ENCODE data around the gene CELF5. TPM values are rescaled to one million over a fixed set of nuclear protein-coding genes. Genes with fewer than 3 reads are reported as not detected.
A peak's percentile ranks its signal among the peaks of the same experiment; 100 is the strongest.
"Not testable (repeated sequence)": the region's sequence is repeated elsewhere in the genome, so short reads cannot be mapped to it uniquely, and the experiment has no call there.

The CELF5 gene
- total RNA-seq, 2 donors from 2014 or later, result 0.42 to 0.57 TPM

DNA sequence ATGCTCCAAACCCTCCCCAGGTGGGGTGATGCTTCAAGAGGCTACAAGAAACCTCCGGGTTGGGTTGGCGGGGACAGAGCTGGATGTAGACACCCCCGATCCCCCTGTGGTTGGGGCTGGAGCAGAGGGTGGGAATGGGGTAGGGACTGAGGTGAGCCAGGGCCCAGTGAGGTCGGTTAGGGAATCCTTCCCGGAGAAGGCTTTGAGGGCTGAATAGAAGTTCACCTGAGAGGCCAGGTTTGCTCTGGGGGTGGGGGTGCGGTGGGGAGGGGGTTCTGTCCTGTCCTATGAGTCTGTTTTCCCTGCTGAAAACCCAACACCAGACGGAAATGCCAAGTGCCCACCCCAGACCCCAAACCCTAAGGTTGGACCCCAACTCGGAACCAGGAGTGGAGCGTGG lies 69.1 kb downstream of the CELF5 start:
- DNase-seq (no peak), ATAC-seq (no peak)
- peaks cover 3% of the 10 kb centered on the region for H3K36me3 Mint-ChIP-seq (ENCODE audit: low read depth)
- peaks cover 14% of the 10 kb centered on the region for H3K27me3 Mint-ChIP-seq
- no peak overlapping the region for H3K27ac Mint-ChIP-seq
- no peaks in the 10 kb centered on the region for H3K4me1 Mint-ChIP-seq
- H3K9me3 ChIP-seq (ENCODE audit: control insufficient read depth, low read length, poor library complexity, severe bottlenecking), result no peaks in the 10 kb centered on the region
- no peak overlapping the region for H3K4me3 Mint-ChIP-seq

DNA sequence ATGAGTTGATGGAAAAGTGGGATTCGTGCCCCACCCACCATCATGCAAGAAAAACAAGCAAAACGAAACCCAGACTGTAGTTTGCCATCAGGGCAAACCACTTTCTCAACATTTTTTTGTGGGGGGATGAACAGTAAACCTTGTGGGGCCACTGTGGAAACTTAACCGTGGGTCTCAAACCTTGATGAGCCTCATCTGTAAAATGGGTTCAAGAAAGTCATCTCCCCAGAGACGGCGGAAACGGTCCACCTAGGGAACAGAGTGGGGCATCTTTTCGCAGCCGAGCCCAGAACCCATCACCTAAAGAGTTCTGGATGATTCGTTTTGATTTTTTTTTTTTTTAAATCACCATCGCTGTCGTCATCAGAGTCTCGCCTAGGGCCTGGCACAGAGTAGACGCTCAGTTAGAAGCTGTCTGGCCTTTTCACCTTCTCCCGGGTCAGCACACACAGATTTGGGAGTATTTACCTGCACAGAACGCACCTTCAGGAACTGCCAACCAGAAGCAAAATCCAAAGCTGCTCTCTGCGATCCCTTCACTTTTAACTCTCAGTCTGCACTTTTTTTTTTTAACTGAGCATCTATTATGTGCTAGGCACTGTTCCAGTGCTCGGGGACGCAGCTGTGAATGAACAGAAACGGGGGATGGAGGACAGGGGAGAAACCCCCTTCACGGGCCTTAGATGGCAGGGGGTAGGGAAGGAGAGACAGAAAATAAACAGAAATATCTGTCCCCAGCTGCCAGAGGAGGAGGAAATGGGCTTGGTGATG lies 69.8 kb downstream of the CELF5 start:
- H3K9me3 ChIP-seq (ENCODE audit: control insufficient read depth, low read length, poor library complexity, severe bottlenecking), result no peaks in the 10 kb centered on the region
- Mint-ChIP-seq H3K36me3 (ENCODE audit: low read depth) (peaks cover 3% of the 10 kb centered on the region), H3K27me3 (peaks cover 11% of the 10 kb centered on the region), H3K27ac (no peak overlapping the region), H3K4me3 (no peak overlapping the region), H3K4me1 (no peaks in the 10 kb centered on the region)
- DNase-seq, result no peak
- ATAC-seq, result no peak

DNA sequence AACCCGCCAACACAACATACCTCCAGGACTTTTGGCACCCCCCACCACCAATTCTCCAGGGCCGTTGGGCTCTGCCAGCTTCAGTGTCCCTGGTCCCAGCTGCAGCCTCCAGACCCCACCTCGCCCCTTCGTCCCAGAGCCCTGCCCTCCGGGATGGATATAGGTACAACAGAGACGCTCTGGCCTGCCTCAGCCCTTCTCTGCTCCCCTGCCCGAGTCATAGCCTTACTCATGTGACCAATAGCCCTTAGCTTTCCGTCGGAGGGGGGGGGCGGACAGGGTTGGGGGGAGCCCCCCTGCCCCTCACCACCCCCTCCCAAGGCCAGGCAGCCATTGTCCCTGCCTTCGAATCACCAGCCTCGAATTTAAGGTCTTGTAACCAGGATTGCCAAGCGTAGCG lies 71.1 kb downstream of the CELF5 start:
- no peak for ATAC-seq

DNA sequence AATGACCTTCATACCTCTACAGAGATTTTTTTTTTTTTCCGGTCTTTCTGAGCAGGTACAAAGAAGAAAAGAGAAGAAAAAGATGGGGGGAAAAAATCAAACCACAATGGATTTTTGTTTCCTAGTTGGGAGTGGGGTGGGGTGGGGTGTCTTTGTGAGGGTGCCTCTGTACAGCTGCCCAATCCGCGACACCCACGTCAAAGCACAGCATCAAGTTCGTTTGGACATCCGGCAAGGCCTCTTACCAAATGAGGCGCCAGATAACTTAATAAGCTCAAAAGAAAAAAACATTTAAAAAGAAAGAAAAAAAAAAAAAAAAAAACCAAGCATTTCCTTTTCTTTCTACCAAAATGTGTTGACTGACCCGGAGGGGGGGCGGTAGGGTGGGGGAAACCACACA lies 71.6 kb downstream of the CELF5 start:
- Mint-ChIP-seq H3K27ac (no peak overlapping the region), H3K4me3 (no peak overlapping the region), H3K27me3 (peaks cover 11% of the 10 kb centered on the region), H3K36me3 (ENCODE audit: low read depth) (peaks cover 3% of the 10 kb centered on the region), H3K4me1 (no peaks in the 10 kb centered on the region)
- no peak for DNase-seq
- H3K9me3 ChIP-seq (ENCODE audit: control insufficient read depth, low read length, poor library complexity, severe bottlenecking), result no peaks in the 10 kb centered on the region
- no peak for ATAC-seq

More for the DNA sequence above, 71.1 kb downstream of the CELF5 start:
- Mint-ChIP-seq H3K4me1 (no peaks in the 10 kb centered on the region), H3K27ac (no peak overlapping the region), H3K27me3 (peaks cover 11% of the 10 kb centered on the region), H3K4me3 (no peak overlapping the region), H3K36me3 (ENCODE audit: low read depth) (peaks cover 3% of the 10 kb centered on the region)
- no peaks in the 10 kb centered on the region for H3K9me3 ChIP-seq (ENCODE audit: control insufficient read depth, low read length, poor library complexity, severe bottlenecking)
- DNase-seq, result no peak

DNA sequence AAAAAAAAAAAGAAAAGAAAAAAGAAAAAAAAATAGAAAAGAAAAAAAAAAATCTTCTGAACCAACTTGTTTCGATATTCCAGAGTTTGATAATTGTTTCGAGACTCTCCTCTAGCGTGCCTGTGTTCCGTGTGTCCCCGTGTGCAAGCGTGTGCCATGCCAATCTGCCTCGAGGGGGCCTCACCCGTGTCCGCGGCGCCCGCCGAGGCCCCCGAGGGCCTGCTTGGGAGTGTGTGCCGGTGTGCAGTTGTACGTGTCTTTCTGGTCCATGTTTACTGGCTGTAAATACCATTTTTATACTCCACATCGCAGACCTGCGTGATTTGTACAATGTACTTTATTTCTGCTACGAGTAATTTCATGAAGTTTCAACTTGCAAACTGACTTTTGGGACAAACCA lies 72.0 kb downstream of the CELF5 start:
- no peaks in the 10 kb centered on the region for H3K9me3 ChIP-seq (ENCODE audit: control insufficient read depth, low read length, poor library complexity, severe bottlenecking)
- Mint-ChIP-seq H3K36me3 (ENCODE audit: low read depth) (peaks cover 3% of the 10 kb centered on the region), H3K4me1 (no peaks in the 10 kb centered on the region), H3K27me3 (peaks cover 11% of the 10 kb centered on the region), H3K4me3 (no peak overlapping the region), H3K27ac (no peak overlapping the region)
- DNase-seq (no peak), ATAC-seq (no peak)

DNA sequence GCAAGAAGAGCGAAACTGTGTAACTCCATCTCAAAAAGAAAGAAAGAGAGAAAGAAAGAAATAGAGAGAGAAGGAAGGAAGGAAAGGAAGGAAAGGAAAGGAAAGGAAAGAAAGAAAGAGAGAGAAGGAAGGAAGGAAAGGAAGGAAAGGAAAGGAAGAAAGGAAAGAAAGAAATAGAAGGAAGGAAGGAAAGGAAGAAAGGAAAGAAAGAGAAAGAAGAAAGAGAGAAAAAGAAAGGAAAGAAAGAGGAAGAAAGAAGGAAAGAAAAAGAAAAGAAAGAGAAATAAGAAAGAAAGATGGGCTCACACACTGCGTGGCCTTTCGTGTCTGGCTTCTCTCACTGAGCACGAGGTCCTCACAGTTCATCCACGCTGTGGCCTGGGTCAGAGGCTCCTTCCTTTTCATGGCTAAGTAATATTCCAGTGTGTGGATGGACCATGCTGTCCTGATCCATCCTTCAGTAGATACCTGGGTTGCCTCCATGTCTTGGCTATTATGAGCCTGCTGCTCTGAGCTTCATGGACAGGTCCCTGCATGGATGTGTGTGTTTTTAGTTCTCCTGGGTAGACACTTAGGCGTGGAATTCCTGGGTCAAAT lies 74.5 kb downstream of the CELF5 start:
- Mint-ChIP-seq H3K27me3 (peaks cover 4% of the 10 kb centered on the region), H3K4me1 (no peaks in the 10 kb centered on the region), H3K4me3 (no peak overlapping the region), H3K36me3 (ENCODE audit: low read depth) (no peaks in the 10 kb centered on the region), H3K27ac (no peak overlapping the region)
- DNase-seq (no peak), ATAC-seq (no peak)
- H3K9me3 ChIP-seq (ENCODE audit: control insufficient read depth, low read length, poor library complexity, severe bottlenecking), result no peaks in the 10 kb centered on the region

DNA sequence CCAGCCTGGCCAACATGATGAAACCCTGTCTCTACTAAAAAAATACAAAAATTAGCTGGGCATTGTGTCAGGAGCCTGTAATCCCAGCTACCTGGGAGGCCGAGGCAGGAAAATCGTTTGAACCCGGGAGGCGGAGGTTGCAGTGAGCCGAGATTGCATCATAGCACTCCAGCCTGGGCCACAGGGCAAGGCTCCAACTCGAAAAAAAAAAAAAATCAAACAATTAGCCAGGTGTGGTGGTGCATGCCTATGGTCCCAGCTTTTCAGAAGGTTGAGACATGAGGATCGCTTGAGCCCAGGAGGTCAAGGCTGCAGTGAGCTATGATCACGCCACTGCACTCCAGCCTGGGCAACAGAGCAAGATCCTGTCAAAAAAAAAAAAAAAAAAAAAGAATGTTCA lies 76.1 kb downstream of the CELF5 start:
- not testable (repeated sequence) for DNase-seq; H3K36me3 Mint-ChIP-seq (ENCODE audit: low read depth); H3K27me3 Mint-ChIP-seq; H3K4me3 Mint-ChIP-seq; H3K9me3 ChIP-seq (ENCODE audit: control insufficient read depth, low read length, poor library complexity, severe bottlenecking); H3K4me1 Mint-ChIP-seq; ATAC-seq; H3K27ac Mint-ChIP-seq

DNA sequence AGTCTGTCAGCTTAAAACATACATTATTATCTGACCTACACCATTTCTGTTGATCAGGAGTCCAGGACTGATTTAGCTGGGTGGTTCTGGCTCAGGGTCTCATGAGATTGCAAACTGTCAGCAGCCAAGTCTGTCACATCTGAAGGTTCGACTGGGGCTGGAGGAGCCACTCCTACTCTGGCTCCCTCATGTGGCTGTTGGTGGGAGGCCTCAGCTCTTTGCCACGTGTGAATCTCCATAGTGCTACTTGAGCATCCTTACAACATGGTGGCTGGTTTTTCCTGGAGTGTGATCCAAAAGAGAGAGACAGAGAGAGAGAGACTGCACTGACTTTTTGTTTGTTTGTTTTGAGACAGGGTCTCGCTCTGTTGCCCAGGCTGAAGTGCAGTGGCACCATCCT lies 78.3 kb downstream of the CELF5 start:
- Mint-ChIP-seq H3K27ac (no peak overlapping the region), H3K27me3 (peaks cover under 1% of the 10 kb centered on the region), H3K4me3 (no peak overlapping the region), H3K36me3 (ENCODE audit: low read depth) (no peaks in the 10 kb centered on the region), H3K4me1 (no peaks in the 10 kb centered on the region)
- H3K9me3 ChIP-seq (ENCODE audit: control insufficient read depth, low read length, poor library complexity, severe bottlenecking), result no peaks in the 10 kb centered on the region
- no peak for DNase-seq
- no peak for ATAC-seq

DNA sequence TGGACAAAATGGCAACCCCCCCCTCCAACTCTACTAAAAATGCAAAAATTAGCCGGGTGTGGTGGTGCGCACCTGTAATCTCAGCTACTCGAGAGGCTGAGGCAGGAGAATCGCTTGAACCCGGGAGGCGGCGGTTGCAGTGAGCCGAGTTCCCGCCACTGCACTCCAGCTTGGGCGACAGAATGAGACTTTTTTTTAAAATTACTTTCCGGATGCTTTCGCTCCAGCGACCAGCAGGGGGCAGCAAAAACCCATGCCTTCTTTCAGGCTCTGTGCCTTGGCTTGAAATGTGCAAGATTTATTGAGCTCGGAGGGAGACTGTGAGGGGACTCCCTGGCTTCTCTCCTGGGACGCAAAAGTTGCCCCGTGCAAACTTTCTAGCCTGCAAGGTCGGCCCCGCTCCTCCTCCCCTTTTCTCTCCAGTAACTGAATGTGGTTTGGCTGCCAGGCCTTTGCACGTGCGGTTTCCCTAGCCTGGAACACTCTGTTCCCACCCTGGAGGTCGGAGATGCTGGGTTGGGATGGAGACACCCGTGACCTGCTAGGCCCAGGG lies 80.5 kb downstream of the CELF5 start:
- peaks cover 4% of the 10 kb centered on the region for H3K36me3 Mint-ChIP-seq (ENCODE audit: low read depth)
- peaks cover 21% of the 10 kb centered on the region for H3K27me3 Mint-ChIP-seq
- H3K4me1 Mint-ChIP-seq, result no peaks in the 10 kb centered on the region
- DNase-seq, result peak; percentile 62 to 73 (median 66)
- H3K27ac Mint-ChIP-seq, result no peak overlapping the region
- no peaks in the 10 kb centered on the region for H3K9me3 ChIP-seq (ENCODE audit: control insufficient read depth, low read length, poor library complexity, severe bottlenecking)
- H3K4me3 Mint-ChIP-seq, result no peak overlapping the region
- peak; percentile 64 for ATAC-seq

DNA sequence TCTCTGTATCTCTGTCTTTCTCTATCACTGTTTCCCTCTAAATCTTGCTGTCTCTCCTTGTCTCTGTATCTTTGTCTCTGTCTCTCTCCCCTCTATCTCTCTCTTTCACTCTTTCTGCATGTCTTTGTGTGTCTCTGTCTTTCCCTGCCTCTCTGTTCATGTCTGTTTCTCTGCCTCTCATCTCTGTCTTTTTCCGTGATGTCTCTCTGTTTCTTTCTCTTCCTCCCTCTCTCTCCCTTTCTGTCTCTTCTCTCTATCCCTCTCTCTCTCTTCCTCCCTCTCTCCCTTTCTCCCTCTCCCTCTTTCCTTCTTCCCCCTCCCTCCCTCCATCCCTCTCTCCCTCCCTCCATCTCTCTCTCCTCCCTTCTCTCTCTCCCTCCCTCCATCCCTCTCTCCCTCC lies 85.3 kb downstream of the CELF5 start:
- Mint-ChIP-seq H3K27ac (no peak overlapping the region), H3K36me3 (ENCODE audit: low read depth) (peaks cover 9% of the 10 kb centered on the region), H3K4me1 (peaks cover 2% of the 10 kb centered on the region), H3K27me3 (peaks cover 40% of the 10 kb centered on the region), H3K4me3 (peak overlapping the region; percentile 1)
- ATAC-seq (no peak), DNase-seq (no peak)
- H3K9me3 ChIP-seq (ENCODE audit: control insufficient read depth, low read length, poor library complexity, severe bottlenecking), result no peaks in the 10 kb centered on the region

DNA sequence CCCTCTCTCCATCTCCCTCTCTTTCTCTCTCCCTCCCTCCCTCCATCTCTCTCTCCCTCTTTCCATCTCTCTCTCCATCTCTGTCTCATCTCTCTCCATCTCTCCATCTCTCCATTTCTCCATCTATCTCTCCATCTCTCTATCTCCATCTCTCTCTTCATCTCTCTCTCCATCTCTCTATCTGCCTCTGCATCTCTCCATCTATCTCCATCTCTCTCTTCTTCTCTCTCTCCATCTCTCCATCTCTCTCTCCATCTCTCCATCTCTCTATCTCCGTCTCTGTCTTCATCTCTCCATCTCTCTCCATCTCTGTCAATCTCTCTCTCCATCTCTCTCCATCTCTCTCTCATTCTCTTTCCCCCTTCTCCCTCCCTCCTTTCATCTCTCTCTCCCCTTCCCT lies 85.8 kb downstream of the CELF5 start:
- Mint-ChIP-seq H3K36me3 (ENCODE audit: low read depth) (peaks cover 9% of the 10 kb centered on the region), H3K27ac (no peak overlapping the region), H3K4me1 (peaks cover 2% of the 10 kb centered on the region), H3K4me3 (no peak overlapping the region), H3K27me3 (peaks cover 40% of the 10 kb centered on the region)
- H3K9me3 ChIP-seq (ENCODE audit: control insufficient read depth, low read length, poor library complexity, severe bottlenecking), result no peaks in the 10 kb centered on the region
- ATAC-seq (no peak), DNase-seq (no peak)

DNA sequence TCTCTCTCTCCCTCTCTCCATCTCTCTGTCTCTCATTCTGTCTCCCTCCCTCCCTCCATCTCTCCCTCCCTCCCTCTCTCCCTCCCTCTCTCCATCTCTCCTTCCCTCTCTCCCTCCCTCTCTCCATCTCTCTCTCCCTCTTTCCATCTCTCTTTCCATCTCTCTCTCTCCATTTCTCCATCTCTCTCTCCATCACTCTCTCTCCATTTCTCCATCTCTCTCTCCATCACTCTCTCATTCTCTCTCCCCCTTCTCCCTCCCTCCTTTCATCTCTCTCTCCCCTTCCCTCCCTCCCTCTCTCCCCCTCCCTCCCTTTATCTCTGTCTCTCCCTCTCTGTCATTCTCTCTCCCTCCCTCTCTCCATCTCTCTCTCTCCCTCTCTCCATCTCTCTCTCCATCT lies 86.2 kb downstream of the CELF5 start:
- peaks cover 9% of the 10 kb centered on the region for H3K36me3 Mint-ChIP-seq (ENCODE audit: low read depth)
- H3K9me3 ChIP-seq (ENCODE audit: control insufficient read depth, low read length, poor library complexity, severe bottlenecking), result no peaks in the 10 kb centered on the region
- H3K4me3 Mint-ChIP-seq, result no peak overlapping the region
- H3K4me1 Mint-ChIP-seq, result peaks cover 2% of the 10 kb centered on the region
- DNase-seq (no peak), ATAC-seq (no peak)
- H3K27me3 Mint-ChIP-seq, result peaks cover 40% of the 10 kb centered on the region
- H3K27ac Mint-ChIP-seq, result no peak overlapping the region

DNA sequence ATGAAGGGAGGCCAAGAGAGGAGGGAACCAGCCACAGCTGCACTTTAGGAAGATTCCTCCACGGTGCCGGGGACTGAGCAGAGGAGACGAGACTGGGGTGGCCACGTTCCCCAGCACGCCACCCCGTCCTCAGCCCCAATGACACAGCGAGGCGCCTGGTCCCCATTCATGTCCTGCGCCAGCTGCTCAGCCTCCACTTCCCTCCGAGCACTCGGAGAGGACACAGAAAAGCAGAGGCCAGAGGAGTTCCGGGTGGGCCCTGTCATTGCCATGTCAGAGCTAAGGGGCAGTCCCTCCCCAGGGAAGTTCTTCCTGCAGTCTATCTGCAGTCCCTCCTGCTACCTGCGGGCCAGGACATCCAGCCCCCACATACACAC lies 88.7 kb downstream of the CELF5 start:
- no peaks in the 10 kb centered on the region for H3K9me3 ChIP-seq (ENCODE audit: control insufficient read depth, low read length, poor library complexity, severe bottlenecking)
- H3K36me3 Mint-ChIP-seq (ENCODE audit: low read depth), result peaks cover 9% of the 10 kb centered on the region
- peaks cover 2% of the 10 kb centered on the region for H3K4me1 Mint-ChIP-seq
- H3K4me3 Mint-ChIP-seq, result no peak overlapping the region
- peaks cover 46% of the 10 kb centered on the region for H3K27me3 Mint-ChIP-seq
- H3K27ac Mint-ChIP-seq, result no peak overlapping the region
- no peak for DNase-seq
- no peak for ATAC-seq
